LNCAP (cell line): ENCODE data around the gene WDR7.
A peak's percentile ranks its signal among the peaks of the same experiment; 100 is the strongest.

Experiments
- TF ChIP-seq, protein P1 (sequence below): fragments of 450-650 bp; IDR thresholded peaks from 2 replicates; pipeline ENCODE4 v1.5.1; 2017; ENCODE audit warnings: mild to moderate bottlenecking

WDR7 gene

DNA sequence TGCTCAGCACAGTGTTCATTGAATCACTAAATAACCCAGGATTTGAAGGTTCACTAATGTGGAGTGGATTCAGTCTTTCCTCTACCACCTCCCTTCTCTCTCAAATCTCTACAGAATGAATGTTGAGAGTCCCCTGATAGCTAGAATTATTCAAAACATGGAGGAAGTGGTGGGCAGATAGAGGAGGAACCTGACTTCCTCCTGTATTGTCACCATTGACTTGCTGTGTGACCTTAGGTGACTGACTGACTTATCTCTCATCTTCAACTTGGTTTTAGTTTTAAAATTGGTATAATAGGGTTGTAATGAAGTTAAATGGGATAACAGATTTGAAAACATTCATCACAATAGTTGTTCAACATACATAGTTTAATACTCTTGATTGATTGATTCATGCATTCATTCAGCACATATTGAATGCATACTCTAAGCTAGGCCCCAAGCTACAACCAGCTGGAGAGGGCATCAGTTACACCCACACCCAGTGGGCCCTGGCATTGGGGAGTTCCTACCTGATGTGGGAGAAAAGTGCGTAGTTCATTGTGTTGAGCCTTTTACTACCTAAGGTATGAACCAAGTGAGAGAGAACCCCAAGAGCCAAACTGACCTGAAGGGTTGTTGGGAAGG is 96.0 kb downstream of the WDR7 start:
- TF ChIP-seq, protein P1, sequence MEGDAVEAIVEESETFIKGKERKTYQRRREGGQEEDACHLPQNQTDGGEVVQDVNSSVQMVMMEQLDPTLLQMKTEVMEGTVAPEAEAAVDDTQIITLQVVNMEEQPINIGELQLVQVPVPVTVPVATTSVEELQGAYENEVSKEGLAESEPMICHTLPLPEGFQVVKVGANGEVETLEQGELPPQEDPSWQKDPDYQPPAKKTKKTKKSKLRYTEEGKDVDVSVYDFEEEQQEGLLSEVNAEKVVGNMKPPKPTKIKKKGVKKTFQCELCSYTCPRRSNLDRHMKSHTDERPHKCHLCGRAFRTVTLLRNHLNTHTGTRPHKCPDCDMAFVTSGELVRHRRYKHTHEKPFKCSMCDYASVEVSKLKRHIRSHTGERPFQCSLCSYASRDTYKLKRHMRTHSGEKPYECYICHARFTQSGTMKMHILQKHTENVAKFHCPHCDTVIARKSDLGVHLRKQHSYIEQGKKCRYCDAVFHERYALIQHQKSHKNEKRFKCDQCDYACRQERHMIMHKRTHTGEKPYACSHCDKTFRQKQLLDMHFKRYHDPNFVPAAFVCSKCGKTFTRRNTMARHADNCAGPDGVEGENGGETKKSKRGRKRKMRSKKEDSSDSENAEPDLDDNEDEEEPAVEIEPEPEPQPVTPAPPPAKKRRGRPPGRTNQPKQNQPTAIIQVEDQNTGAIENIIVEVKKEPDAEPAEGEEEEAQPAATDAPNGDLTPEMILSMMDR, result no peak

- TF ChIP-seq, protein P1, result no peak
Measured at GRCh38 chr18:56747857-56748256, 96.7 kb downstream of the WDR7 start.

GRCh38 chr18:56748698-56749268 is 97.6 kb downstream of the WDR7 start:
- TF ChIP-seq, protein P1, result peak; percentile 64

- TF ChIP-seq, protein P1, result no peak
Measured at GRCh38 chr18:56756966-56757365, 105.8 kb downstream of the WDR7 start.

DNA sequence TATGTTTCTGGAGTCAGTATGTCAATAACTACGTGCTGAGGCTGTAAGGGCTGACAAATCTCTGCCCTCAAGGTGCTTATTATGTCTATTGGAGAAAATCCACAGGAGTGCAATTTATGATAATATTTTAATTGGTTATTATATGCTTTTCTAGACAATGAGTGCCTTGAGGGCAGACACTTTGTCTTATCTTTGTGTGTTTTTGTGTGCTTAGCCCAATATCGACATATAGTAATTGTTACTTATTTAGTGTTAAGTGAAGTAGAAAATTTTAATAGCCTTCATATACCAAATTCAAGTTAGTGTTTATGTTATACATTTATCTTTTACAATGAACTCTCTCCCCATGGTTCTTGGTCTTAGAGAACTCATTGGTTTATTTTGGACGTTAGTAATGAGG is 118.9 kb downstream of the WDR7 start:
- TF ChIP-seq, protein P1, result no peak

GRCh38 chr18:56770873-56771272 is 119.7 kb downstream of the WDR7 start:
- TF ChIP-seq, protein P1, result no peak

- TF ChIP-seq, protein P1, result no peak
Measured at GRCh38 chr18:56775701-56776100, 124.5 kb downstream of the WDR7 start.
